HL-60 (cell line): Measurements from ENCODE around the gene SLC35C1.

ENCODE experiments used
- DNase-seq, 2 experiments: peaks; one replicate each; pipeline ENCODE4 v3.0.0-alpha.2; 2010 to 2020; ENCODE audit warnings: low read depth in 1 of 2, low spot score in 1 of 2
- H3K27ac ChIP-seq: fragments of 250-450 bp; sonication (Bioruptor Pico); replicated peaks from 2 replicates; pipeline ENCODE4 v1.5.1; 2020; ENCODE audit warnings: mild to moderate bottlenecking, moderate library complexity
- H3K27me3 ChIP-seq: fragments of 250-450 bp; sonication (Bioruptor Pico); 2 replicates; pipeline ENCODE4 v1.5.1; 2021; ENCODE audit warnings: mild to moderate bottlenecking, moderate library complexity; ENCODE audit not compliant: insufficient read depth, poor library complexity, severe bottlenecking
- H3K4me3 ChIP-seq: replicated peaks from 2 replicates; pipeline ENCODE4 v1.5.1; 2011; ENCODE audit warnings: mild to moderate bottlenecking, control low read depth, low read length; ENCODE audit not compliant: insufficient read depth
- GABPA ChIP-seq: IDR thresholded peaks from 2 replicates; pipeline ENCODE4 v1.6.1; 2012; ENCODE audit warnings: low read depth
- POLR2AphosphoS5 ChIP-seq: IDR thresholded peaks from 2 replicates; pipeline ENCODE4 v1.6.1; 2012; ENCODE audit warnings: low read depth
- SPI1 ChIP-seq: IDR thresholded peaks from 2 replicates; pipeline ENCODE4 v1.6.1; 2012; ENCODE audit warnings: low read depth, mild to moderate bottlenecking, borderline replicate concordance
- TF ChIP-seq, protein P1 (sequence below): IDR thresholded peaks from one replicate; pipeline ENCODE4 v1.5.1; 2011; ENCODE audit warnings: low read length, control low read depth, inconsistent platforms; ENCODE audit not compliant: insufficient read depth
- TF ChIP-seq, protein P2 (sequence below): IDR thresholded peaks from 2 replicates; pipeline ENCODE4 v1.6.1; 2012; ENCODE audit warnings: low read depth; ENCODE audit not compliant: insufficient replicate concordance

SLC35C1 gene

DNA sequence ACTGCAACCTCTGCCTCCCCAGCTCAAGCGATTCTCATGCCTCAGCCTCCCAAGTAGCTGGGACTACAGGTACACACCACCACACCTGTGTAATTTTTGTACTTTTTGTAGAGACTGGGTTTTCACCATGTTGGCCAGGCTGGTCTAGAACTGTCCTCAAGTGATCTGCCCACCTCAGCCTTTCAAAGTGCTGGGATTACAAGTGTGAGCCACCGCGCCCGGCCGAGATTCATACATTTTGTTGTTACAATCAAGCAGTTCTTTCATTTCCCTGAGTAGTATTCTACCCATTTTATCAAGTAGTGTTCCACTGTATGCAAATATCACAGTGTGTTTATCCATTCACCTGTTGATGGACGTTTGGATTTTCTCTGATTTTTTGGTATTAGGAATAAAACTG is 26.6 kb upstream of the SLC35C1 start:
- no peak for DNase-seq
- no peak for TF ChIP-seq POLR2AphosphoS5
- TF ChIP-seq, protein P1, sequence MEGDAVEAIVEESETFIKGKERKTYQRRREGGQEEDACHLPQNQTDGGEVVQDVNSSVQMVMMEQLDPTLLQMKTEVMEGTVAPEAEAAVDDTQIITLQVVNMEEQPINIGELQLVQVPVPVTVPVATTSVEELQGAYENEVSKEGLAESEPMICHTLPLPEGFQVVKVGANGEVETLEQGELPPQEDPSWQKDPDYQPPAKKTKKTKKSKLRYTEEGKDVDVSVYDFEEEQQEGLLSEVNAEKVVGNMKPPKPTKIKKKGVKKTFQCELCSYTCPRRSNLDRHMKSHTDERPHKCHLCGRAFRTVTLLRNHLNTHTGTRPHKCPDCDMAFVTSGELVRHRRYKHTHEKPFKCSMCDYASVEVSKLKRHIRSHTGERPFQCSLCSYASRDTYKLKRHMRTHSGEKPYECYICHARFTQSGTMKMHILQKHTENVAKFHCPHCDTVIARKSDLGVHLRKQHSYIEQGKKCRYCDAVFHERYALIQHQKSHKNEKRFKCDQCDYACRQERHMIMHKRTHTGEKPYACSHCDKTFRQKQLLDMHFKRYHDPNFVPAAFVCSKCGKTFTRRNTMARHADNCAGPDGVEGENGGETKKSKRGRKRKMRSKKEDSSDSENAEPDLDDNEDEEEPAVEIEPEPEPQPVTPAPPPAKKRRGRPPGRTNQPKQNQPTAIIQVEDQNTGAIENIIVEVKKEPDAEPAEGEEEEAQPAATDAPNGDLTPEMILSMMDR: no peak
- TF ChIP-seq, protein P2, sequence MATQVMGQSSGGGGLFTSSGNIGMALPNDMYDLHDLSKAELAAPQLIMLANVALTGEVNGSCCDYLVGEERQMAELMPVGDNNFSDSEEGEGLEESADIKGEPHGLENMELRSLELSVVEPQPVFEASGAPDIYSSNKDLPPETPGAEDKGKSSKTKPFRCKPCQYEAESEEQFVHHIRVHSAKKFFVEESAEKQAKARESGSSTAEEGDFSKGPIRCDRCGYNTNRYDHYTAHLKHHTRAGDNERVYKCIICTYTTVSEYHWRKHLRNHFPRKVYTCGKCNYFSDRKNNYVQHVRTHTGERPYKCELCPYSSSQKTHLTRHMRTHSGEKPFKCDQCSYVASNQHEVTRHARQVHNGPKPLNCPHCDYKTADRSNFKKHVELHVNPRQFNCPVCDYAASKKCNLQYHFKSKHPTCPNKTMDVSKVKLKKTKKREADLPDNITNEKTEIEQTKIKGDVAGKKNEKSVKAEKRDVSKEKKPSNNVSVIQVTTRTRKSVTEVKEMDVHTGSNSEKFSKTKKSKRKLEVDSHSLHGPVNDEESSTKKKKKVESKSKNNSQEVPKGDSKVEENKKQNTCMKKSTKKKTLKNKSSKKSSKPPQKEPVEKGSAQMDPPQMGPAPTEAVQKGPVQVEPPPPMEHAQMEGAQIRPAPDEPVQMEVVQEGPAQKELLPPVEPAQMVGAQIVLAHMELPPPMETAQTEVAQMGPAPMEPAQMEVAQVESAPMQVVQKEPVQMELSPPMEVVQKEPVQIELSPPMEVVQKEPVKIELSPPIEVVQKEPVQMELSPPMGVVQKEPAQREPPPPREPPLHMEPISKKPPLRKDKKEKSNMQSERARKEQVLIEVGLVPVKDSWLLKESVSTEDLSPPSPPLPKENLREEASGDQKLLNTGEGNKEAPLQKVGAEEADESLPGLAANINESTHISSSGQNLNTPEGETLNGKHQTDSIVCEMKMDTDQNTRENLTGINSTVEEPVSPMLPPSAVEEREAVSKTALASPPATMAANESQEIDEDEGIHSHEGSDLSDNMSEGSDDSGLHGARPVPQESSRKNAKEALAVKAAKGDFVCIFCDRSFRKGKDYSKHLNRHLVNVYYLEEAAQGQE: no peak
- no peak for TF ChIP-seq SPI1
- no peak for TF ChIP-seq GABPA
- Histone ChIP-seq H3K27me3 (peaks cover 2% of the 10 kb centered on the region), H3K4me3 (no peak overlapping the region), H3K27ac (no peak overlapping the region)

DNA sequence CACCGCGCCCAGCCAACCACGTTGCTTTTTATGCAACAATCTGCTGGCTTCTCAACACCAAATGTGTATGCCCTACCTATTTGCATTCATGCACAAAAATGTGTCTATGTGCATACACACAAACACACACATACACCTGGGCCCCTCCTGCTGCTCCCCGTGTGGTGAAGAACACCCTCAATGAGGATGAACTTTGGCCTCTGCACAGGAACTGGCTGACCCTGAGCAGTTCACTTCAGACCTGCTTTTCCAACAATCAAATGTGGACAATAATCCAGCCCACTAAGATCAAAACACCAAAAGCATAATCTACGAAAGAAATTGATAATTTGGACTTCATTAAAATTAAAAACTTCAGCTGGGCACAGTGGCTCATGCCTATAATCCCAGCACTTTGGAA is 25.3 kb upstream of the SLC35C1 start:
- TF ChIP-seq, protein P1: no peak
- H3K27ac ChIP-seq: no peak overlapping the region
- DNase-seq: no peak
- peaks cover 2% of the 10 kb centered on the region for H3K27me3 ChIP-seq
- H3K4me3 ChIP-seq: no peak overlapping the region

DNA sequence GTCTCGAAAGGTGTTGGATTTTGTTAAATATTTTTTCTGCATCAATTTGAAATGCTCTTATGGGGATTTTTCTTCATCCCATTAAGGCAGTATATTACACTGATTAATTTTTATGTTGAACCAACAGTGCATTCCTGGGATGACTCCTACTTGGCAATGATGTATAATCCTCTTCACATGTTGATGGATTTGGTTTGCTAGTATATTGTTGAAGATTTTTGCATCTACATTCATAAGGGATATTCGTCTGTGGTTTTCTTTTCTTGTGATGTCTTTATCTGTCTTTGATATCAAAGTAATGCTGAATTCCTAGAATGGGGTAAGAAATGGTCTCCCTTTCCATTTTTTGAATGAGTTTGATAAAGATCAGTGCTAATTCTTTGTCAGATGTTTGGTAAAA is 18.7 kb upstream of the SLC35C1 start:
- H3K27me3 ChIP-seq: peaks cover 2% of the 10 kb centered on the region
- TF ChIP-seq SPI1 (no peak), POLR2AphosphoS5 (no peak)
- TF ChIP-seq, protein P2: no peak
- TF ChIP-seq, protein P1: no peak
- H3K4me3 ChIP-seq: no peak overlapping the region
- no peak overlapping the region for H3K27ac ChIP-seq
- no peak for DNase-seq

DNA sequence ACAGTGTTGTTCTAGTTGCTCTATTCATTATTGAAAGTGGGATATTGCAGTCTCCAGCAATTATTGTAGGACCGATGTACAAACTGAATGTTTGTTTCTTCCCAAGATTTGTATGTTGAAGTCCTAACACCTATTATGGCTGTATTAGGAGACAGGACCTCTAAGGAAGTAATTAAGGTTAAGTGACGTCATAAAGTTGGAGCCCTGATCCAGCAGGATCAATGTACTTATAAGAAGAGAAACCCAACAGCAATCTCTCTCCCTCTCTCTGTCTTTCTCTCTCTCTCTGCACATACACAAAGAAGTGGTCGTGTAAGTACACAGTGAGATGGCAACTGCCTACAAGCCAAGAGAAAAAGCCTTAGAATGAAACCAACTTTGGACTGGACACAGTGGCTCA is 16.1 kb upstream of the SLC35C1 start:
- no peak for DNase-seq
- no peak overlapping the region for H3K27ac ChIP-seq
- H3K4me3 ChIP-seq: no peak overlapping the region
- H3K27me3 ChIP-seq: no peaks in the 10 kb centered on the region
- TF ChIP-seq, protein P1: no peak
- TF ChIP-seq GABPA: no peak
- TF ChIP-seq POLR2AphosphoS5: no peak
- TF ChIP-seq, protein P2: no peak
- no peak for TF ChIP-seq SPI1
